Measurements from ENCODE around the gene PDE6A. TPM values are rescaled to one million over a fixed set of nuclear protein-coding genes. Genes with fewer than 3 reads are reported as not detected.

PDE6A gene
- total and polyA plus RNA-seq, 4 donors: 0.06 TPM; not detected in 3

DNA sequence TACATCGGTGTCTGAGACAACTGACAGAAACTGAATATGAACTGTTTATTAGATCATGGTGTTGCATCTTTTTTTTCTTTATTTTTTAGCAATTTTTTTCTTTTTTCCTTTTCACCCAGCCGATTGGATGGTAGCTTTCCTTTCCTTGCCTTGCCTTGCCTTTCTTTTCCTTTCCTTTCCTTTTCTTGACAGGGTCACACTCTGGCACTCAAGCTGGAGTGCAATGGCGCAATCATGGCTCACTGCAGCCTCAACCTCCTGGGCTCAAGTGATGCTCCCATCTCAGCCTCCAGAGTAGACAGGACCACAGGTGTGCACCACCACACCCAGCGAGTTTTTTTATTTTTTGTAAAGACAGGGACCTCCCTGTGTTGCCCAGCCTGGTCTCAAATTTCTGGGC, 2.8 kb downstream of the PDE6A start:
- DNase-seq (ENCODE audit: low spot score): no peak
- TF ChIP-seq FOXA2 (IDR thresholded peaks at IDR 0.05) (no peak), RXRA (IDR thresholded peaks at IDR 0.05) (no peak), NR2F2 (IDR thresholded peaks at IDR 0.05) (no peak)
- TF ChIP-seq, protein P1, sequence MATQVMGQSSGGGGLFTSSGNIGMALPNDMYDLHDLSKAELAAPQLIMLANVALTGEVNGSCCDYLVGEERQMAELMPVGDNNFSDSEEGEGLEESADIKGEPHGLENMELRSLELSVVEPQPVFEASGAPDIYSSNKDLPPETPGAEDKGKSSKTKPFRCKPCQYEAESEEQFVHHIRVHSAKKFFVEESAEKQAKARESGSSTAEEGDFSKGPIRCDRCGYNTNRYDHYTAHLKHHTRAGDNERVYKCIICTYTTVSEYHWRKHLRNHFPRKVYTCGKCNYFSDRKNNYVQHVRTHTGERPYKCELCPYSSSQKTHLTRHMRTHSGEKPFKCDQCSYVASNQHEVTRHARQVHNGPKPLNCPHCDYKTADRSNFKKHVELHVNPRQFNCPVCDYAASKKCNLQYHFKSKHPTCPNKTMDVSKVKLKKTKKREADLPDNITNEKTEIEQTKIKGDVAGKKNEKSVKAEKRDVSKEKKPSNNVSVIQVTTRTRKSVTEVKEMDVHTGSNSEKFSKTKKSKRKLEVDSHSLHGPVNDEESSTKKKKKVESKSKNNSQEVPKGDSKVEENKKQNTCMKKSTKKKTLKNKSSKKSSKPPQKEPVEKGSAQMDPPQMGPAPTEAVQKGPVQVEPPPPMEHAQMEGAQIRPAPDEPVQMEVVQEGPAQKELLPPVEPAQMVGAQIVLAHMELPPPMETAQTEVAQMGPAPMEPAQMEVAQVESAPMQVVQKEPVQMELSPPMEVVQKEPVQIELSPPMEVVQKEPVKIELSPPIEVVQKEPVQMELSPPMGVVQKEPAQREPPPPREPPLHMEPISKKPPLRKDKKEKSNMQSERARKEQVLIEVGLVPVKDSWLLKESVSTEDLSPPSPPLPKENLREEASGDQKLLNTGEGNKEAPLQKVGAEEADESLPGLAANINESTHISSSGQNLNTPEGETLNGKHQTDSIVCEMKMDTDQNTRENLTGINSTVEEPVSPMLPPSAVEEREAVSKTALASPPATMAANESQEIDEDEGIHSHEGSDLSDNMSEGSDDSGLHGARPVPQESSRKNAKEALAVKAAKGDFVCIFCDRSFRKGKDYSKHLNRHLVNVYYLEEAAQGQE (IDR thresholded peaks at IDR 0.05): no peak
- TF ChIP-seq, protein P2, sequence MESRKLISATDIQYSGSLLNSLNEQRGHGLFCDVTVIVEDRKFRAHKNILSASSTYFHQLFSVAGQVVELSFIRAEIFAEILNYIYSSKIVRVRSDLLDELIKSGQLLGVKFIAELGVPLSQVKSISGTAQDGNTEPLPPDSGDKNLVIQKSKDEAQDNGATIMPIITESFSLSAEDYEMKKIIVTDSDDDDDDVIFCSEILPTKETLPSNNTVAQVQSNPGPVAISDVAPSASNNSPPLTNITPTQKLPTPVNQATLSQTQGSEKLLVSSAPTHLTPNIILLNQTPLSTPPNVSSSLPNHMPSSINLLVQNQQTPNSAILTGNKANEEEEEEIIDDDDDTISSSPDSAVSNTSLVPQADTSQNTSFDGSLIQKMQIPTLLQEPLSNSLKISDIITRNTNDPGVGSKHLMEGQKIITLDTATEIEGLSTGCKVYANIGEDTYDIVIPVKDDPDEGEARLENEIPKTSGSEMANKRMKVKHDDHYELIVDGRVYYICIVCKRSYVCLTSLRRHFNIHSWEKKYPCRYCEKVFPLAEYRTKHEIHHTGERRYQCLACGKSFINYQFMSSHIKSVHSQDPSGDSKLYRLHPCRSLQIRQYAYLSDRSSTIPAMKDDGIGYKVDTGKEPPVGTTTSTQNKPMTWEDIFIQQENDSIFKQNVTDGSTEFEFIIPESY (IDR thresholded peaks at IDR 0.05): no peak
- Histone ChIP-seq H3K9ac (ENCODE audit: low read depth in 1 of 2, low read length in 2 of 2) (no peak overlapping the region), H3K4me1 (ENCODE audit: control insufficient read depth in 4 of 4, insufficient read depth in 4 of 4, low read length in 3 of 4) (no peaks in the 10 kb centered on the region), H3K9me3 (ENCODE audit: control insufficient read depth in 4 of 4, low read length in 3 of 4) (no peaks in the 10 kb centered on the region), H3K27me3 (ENCODE audit: control insufficient read depth in 4 of 4, insufficient read depth in 4 of 4, low read length in 3 of 4) (no peaks in the 10 kb centered on the region), H3K36me3 (ENCODE audit: control insufficient read depth in 4 of 4, insufficient read depth in 3 of 4, low read depth in 1 of 4, low read length in 3 of 4) (no peaks in the 10 kb centered on the region), H3K4me3 (ENCODE audit: low read depth in 1 of 3, low read length in 3 of 3) (no peak overlapping the region), H3K27ac (ENCODE audit: low read depth in 1 of 2, low read length in 2 of 2) (no peak overlapping the region)
- 94% methylated on average over 4 of the region's 4 CpGs for WGBS

DNA sequence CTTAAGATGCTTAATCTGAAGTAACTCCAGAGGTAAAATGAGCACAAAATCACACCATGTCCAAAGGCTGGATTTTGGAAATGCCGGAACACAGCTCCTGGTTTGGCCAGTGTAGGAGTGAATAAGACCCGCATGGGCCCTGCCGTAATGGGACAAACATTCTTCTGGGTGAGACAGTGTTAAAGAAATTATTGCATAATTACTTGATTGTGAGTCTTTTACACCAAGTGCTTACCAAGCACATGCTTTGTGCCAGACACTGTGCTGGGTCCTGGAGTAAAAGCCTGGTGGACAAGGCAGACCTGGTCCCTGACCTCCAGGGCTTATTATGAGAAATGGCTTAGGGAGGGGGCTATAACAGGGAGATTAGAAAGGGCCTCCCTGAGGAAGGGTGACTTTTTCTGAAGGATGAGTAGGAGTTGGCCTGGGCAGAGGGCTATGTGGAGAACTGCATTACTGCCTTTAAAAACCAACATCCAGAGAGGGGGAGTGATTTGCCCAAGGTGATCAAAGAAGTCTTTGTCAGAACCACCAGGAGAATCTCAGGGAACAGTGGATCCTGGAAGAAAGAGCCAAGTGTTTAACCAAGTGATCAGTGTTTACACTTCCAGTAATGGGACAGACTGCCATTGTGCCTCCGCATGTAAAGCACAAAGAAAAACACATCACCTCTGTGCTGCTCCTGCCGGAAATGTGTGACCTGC, 3.5 kb downstream of the PDE6A start:
- no peak overlapping the region for H3K27ac ChIP-seq (ENCODE audit: low read depth in 1 of 2, low read length in 2 of 2)
- WGBS: 92% methylated on average over 5 of the region's 5 CpGs
- TF ChIP-seq RXRA (IDR thresholded peaks at IDR 0.05) (no peak), JUND (IDR thresholded peaks at IDR 0.05) (no peak), FOXA1 (IDR thresholded peaks at IDR 0.05) (no peak), YY1 (IDR thresholded peaks at IDR 0.05) (no peak), EGR1 (IDR thresholded peaks at IDR 0.05; ENCODE audit: low read depth in 2 of 2) (no peak), NR2F2 (IDR thresholded peaks at IDR 0.05) (no peak), TAF1 (conservative IDR thresholded peaks at IDR 0.05) (no peak), SP1 (IDR thresholded peaks at IDR 0.05) (no peak), HNF4G (IDR thresholded peaks at IDR 0.05) (no peak), RAD21 (IDR thresholded peaks at IDR 0.05) (no peak), GABPA (IDR thresholded peaks at IDR 0.05 in 1 of 2, conservative IDR thresholded peaks at IDR 0.05 in 1 of 2) (no peak), FOXA2 (IDR thresholded peaks at IDR 0.05) (no peak)
- TF ChIP-seq, protein P3, sequence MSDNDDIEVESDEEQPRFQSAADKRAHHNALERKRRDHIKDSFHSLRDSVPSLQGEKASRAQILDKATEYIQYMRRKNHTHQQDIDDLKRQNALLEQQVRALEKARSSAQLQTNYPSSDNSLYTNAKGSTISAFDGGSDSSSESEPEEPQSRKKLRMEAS (IDR thresholded peaks at IDR 0.05): no peak
- TF ChIP-seq, protein P4, sequence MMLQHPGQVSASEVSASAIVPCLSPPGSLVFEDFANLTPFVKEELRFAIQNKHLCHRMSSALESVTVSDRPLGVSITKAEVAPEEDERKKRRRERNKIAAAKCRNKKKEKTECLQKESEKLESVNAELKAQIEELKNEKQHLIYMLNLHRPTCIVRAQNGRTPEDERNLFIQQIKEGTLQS (IDR thresholded peaks at IDR 0.05): no peak
- TF ChIP-seq, protein P5, sequence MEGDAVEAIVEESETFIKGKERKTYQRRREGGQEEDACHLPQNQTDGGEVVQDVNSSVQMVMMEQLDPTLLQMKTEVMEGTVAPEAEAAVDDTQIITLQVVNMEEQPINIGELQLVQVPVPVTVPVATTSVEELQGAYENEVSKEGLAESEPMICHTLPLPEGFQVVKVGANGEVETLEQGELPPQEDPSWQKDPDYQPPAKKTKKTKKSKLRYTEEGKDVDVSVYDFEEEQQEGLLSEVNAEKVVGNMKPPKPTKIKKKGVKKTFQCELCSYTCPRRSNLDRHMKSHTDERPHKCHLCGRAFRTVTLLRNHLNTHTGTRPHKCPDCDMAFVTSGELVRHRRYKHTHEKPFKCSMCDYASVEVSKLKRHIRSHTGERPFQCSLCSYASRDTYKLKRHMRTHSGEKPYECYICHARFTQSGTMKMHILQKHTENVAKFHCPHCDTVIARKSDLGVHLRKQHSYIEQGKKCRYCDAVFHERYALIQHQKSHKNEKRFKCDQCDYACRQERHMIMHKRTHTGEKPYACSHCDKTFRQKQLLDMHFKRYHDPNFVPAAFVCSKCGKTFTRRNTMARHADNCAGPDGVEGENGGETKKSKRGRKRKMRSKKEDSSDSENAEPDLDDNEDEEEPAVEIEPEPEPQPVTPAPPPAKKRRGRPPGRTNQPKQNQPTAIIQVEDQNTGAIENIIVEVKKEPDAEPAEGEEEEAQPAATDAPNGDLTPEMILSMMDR (IDR thresholded peaks at IDR 0.05; ENCODE audit: low read depth, low read length, missing input control): no peak
- TF ChIP-seq, protein P2 (IDR thresholded peaks at IDR 0.05): no peak
- no peaks in the 10 kb centered on the region for H3K4me1 ChIP-seq (ENCODE audit: control insufficient read depth in 4 of 4, insufficient read depth in 4 of 4, low read length in 3 of 4)
- H3K9ac ChIP-seq (ENCODE audit: low read depth in 1 of 2, low read length in 2 of 2): no peak overlapping the region
- no peak for DNase-seq (ENCODE audit: low spot score)
- no peaks in the 10 kb centered on the region for H3K9me3 ChIP-seq (ENCODE audit: control insufficient read depth in 4 of 4, low read length in 3 of 4)
- no peak overlapping the region for H3K4me3 ChIP-seq (ENCODE audit: low read depth in 1 of 3, low read length in 3 of 3)
- H3K27me3 ChIP-seq (ENCODE audit: control insufficient read depth in 4 of 4, insufficient read depth in 4 of 4, low read length in 3 of 4): no peaks in the 10 kb centered on the region
- H3K36me3 ChIP-seq (ENCODE audit: control insufficient read depth in 4 of 4, insufficient read depth in 3 of 4, low read depth in 1 of 4, low read length in 3 of 4): no peaks in the 10 kb centered on the region

Measured in liver (tissue), 9 donors.